Common myeloid progenitor, CD34-positive (primary cell): Measurements from ENCODE around the gene RAE1.

Experiments
- CTCF ChIA-PET: fragments of 350-600 bp; sonication (Branson Sonifier 250); formaldehyde crosslinking; loops from one replicate; lab custom pipeline; 2021; ENCODE audit warnings: antibody characterized with exemption; lab: Charles Lee
- POLR2A ChIA-PET: fragments of 350-600 bp; sonication (Branson Sonifier 250); formaldehyde crosslinking; loops from one replicate; lab custom pipeline; 2021; ENCODE audit warnings: antibody characterized with exemption; lab: Charles Lee
- DNase-seq, 3 donors: peaks; one replicate each; pipeline versions ENCODE4 v3.0.0 to v3.0.0-alpha.2; 2013
- H3K27ac ChIP-seq, 2 experiments: 1 replicate in 1 of 2; 2 replicates in 1 of 2; pipeline ENCODE4 v1.7.0; 2013; ENCODE audit warnings: inconsistent platforms in 2 of 2, low read length in 2 of 2, mild to moderate bottlenecking in 2 of 2, low read depth in 1 of 2, moderate library complexity in 1 of 2; ENCODE audit not compliant: severe bottlenecking in 2 of 2, insufficient read depth in 1 of 2, poor library complexity in 1 of 2
- H3K27me3 ChIP-seq, 5 experiments: replicated peaks in 2 of 5; 1 replicate in 3 of 5; 2 replicates in 2 of 5; pipeline versions ENCODE4 v1.6.1 to v1.7.0; 2013; ENCODE audit warnings: low read length in 4 of 5, mild to moderate bottlenecking in 2 of 5, moderate library complexity in 2 of 5, inconsistent platforms in 1 of 5; ENCODE audit not compliant: insufficient read depth in 5 of 5, control insufficient read depth in 4 of 5
- H3K36me3 ChIP-seq, 4 experiments: 1 replicate in 2 of 4; 2 replicates in 2 of 4; pipeline versions ENCODE4 v1.6.1 to v1.7.0; 2013; ENCODE audit warnings: low read length in 3 of 4, control low read depth in 1 of 4, mild to moderate bottlenecking in 1 of 4; ENCODE audit not compliant: control insufficient read depth in 4 of 4, insufficient read depth in 4 of 4
- H3K4me1 ChIP-seq, 4 experiments: 1 replicate in 3 of 4; 2 replicates in 1 of 4; pipeline versions ENCODE4 v1.6.1 to v1.7.1; 2013; ENCODE audit warnings: low read length in 3 of 4, mild to moderate bottlenecking in 3 of 4, control low read depth in 1 of 4, inconsistent platforms in 1 of 4, moderate library complexity in 1 of 4; ENCODE audit not compliant: control insufficient read depth in 4 of 4, insufficient read depth in 4 of 4; ENCODE audit errors: control extremely low read depth in 1 of 4
- H3K4me3 ChIP-seq, 7 experiments: 1 replicate in 4 of 7; 2 replicates in 3 of 7; pipeline versions ENCODE4 v1.5.1 to v1.7.0; 2013; ENCODE audit warnings: mild to moderate bottlenecking in 7 of 7, low read length in 6 of 7, moderate library complexity in 6 of 7, inconsistent platforms in 2 of 7, low read depth in 2 of 7, control low read depth in 1 of 7; ENCODE audit not compliant: insufficient read depth in 4 of 7, control insufficient read depth in 1 of 7; ENCODE audit errors: extremely low read depth in 1 of 7
- H3K9me3 ChIP-seq, 5 experiments: 1 replicate in 4 of 5; 2 replicates in 1 of 5; pipeline versions ENCODE4 v1.6.1 to v1.7.1; 2013; ENCODE audit warnings: low read length in 4 of 5, mild to moderate bottlenecking in 2 of 5, inconsistent platforms in 1 of 5, low read depth in 1 of 5, moderate library complexity in 1 of 5; ENCODE audit not compliant: control insufficient read depth in 4 of 5, insufficient read depth in 2 of 5; ENCODE audit errors: control extremely low read depth in 1 of 5
- WGBS: methylation state at CpG from one replicate; pipeline ENCODE4 v1.1.5; 2013; ENCODE audit not compliant: insufficient coverage; 5-methylcytosine and 5-hydroxymethylcytosine counted together

Gene RAE1

GRCh38 chr20:57313230-57313629, 37.8 kb upstream of the RAE1 start:
- Histone ChIP-seq H3K36me3 (no peaks in the 10 kb centered on the region), H3K4me3 (no peak overlapping the region), H3K27ac (no peak overlapping the region), H3K27me3 (peaks cover 5 to 57% (median 15%) of the 10 kb centered on the region in 5 experiments), H3K4me1 (no peaks in the 10 kb centered on the region), H3K9me3 (no peaks in the 10 kb centered on the region)
- WGBS, result 66% methylated on average over 3 of the region's 5 CpGs
- ChIA-PET CTCF (no interaction called here), POLR2A (no interaction called here)
- DNase-seq, result no peak

- ChIA-PET POLR2A (interaction anchor here (0.6 kb wide), 1 partner anchor 525 kb away, joined by 3 read pairs; no protein-coding TSS in a partner anchor), CTCF (no interaction called here)
- Histone ChIP-seq H3K27me3 (peaks cover 5 to 56% (median 15%) of the 10 kb centered on the region in 5 experiments), H3K9me3 (no peaks in the 10 kb centered on the region), H3K36me3 (no peaks in the 10 kb centered on the region), H3K27ac (no peak overlapping the region), H3K4me3 (no peak overlapping the region), H3K4me1 (no peaks in the 10 kb centered on the region)
- no peak for DNase-seq
- WGBS, result 100% methylated on average over 2 of the region's 5 CpGs
These were observed 37.1 kb upstream of the RAE1 start for GRCh38 chr20:57313951-57314350.

GRCh38 chr20:57315083-57315975, 35.7 kb upstream of the RAE1 start:
- WGBS, result 88% methylated on average over 4 of the region's 8 CpGs
- H3K27me3 ChIP-seq, result peaks cover 8 to 53% (median 16%) of the 10 kb centered on the region in 5 experiments
- POLR2A ChIA-PET, result no interaction called here
- no peak for DNase-seq
- no peaks in the 10 kb centered on the region for H3K9me3 ChIP-seq
- H3K27ac ChIP-seq, result no peak overlapping the region
- H3K4me3 ChIP-seq, result no peak overlapping the region
- H3K4me1 ChIP-seq, result no peaks in the 10 kb centered on the region
- CTCF ChIA-PET, result no interaction called here
- no peaks in the 10 kb centered on the region for H3K36me3 ChIP-seq

GRCh38 chr20:57315976-57316480, 35.0 kb upstream of the RAE1 start:
- POLR2A ChIA-PET, result no interaction called here
- CTCF ChIA-PET, result no interaction called here
- Histone ChIP-seq H3K4me3 (no peak overlapping the region), H3K27me3 (peaks cover 10 to 54% (median 16%) of the 10 kb centered on the region in 5 experiments), H3K4me1 (no peaks in the 10 kb centered on the region), H3K9me3 (no peaks in the 10 kb centered on the region), H3K36me3 (no peaks in the 10 kb centered on the region), H3K27ac (no peak overlapping the region)
- DNase-seq, result no peak
- WGBS, result 86% methylated on average over 5 of the region's 8 CpGs

GRCh38 chr20:57316795-57317201, 34.3 kb upstream of the RAE1 start:
- Histone ChIP-seq H3K9me3 (no peaks in the 10 kb centered on the region), H3K4me3 (no peak overlapping the region), H3K27me3 (peaks cover 13 to 60% (median 18%) of the 10 kb centered on the region in 5 experiments), H3K36me3 (no peaks in the 10 kb centered on the region), H3K27ac (no peak overlapping the region), H3K4me1 (no peaks in the 10 kb centered on the region)
- 94% methylated on average over 5 of the region's 9 CpGs for WGBS
- DNase-seq, result no peak
- ChIA-PET POLR2A (no interaction called here), CTCF (no interaction called here)

DNA sequence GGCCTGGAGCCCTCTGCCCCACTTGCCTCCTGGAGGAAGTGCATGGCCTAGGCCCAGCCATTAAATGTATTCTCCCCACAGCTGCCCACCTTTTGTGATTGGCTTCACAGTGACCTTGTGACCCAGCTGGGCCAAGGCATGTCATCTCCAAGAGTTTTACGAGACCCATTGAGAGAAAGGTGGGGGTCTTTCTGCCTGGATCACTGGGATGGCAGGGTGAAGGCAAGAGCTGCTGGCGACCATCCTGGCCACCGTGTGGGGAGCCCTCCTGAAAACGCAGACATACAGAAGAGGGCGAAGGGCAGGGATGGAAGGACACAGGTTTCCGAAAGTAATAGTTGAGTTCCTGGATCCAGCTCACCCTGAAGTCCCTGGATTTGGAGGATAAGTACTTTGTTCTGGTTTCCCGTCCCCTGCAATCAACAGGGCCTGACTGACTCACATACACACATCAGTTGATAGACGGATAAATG, 33.7 kb upstream of the RAE1 start:
- 97% methylated on average over 4 of the region's 8 CpGs for WGBS
- H3K27me3 ChIP-seq, result peaks cover 13 to 61% (median 17%) of the 10 kb centered on the region in 5 experiments
- ChIA-PET CTCF (no interaction called here), POLR2A (no interaction called here)
- H3K36me3 ChIP-seq, result no peaks in the 10 kb centered on the region
- H3K4me3 ChIP-seq, result no peak overlapping the region
- no peak for DNase-seq
- no peak overlapping the region for H3K27ac ChIP-seq
- no peaks in the 10 kb centered on the region for H3K9me3 ChIP-seq
- no peaks in the 10 kb centered on the region for H3K4me1 ChIP-seq

DNA sequence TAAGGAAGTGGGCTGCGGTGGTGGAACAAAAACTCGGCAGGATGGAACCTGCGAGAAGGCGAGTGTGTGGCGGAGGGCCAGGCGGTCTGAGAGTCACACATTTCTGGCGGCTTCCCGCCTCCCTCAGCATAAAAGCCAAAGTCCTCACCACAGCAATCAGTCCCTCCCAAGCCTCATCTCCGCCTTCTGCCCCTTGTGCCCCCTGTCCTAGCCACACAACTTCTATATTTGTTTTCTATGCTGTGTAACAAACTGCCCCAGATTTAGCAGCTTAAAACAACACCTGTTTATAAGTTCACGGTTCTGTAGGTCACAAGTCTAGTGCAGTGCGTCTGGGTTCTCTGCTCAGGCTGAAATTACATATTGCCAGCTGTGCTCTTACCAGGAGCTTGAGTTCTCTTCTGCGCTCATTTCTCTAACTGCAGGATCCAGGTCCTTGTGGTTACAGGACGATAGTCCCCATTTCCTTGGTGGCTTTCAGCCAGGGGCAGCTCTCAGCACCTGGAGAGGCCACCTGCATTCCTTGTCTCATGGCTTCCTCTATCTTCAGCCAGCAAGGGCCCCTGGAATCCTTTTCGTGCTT, 33.2 kb upstream of the RAE1 start:
- H3K27ac ChIP-seq, result no peak overlapping the region
- no peak for DNase-seq
- H3K27me3 ChIP-seq, result peaks cover 9 to 61% (median 17%) of the 10 kb centered on the region in 5 experiments
- no peaks in the 10 kb centered on the region for H3K4me1 ChIP-seq
- no peaks in the 10 kb centered on the region for H3K36me3 ChIP-seq
- ChIA-PET CTCF (no interaction called here), POLR2A (no interaction called here)
- no peaks in the 10 kb centered on the region for H3K9me3 ChIP-seq
- 92% methylated on average over 11 of the region's 14 CpGs for WGBS
- no peak overlapping the region for H3K4me3 ChIP-seq
